GM12801 (cell line): ENCODE measurements around the gene TSPAN33.

Source experiments
- CTCF ChIP-seq: IDR thresholded peaks from one replicate; pipeline ENCODE4 v1.5.1; 2011; ENCODE audit warnings: control low read depth; ENCODE audit not compliant: insufficient read length; ENCODE audit errors: extremely low read depth

Gene TSPAN33

GRCh38 chr7:129123510-129123857 lies 21.0 kb upstream of the TSPAN33 start:
- TF ChIP-seq CTCF = no peak

GRCh38 chr7:129126314-129126713 lies 18.2 kb upstream of the TSPAN33 start:
- no peak for TF ChIP-seq CTCF

- no peak for TF ChIP-seq CTCF
Observed at GRCh38 chr7:129127154-129127553, 17.4 kb upstream of the TSPAN33 start.

GRCh38 chr7:129127601-129128000 lies 16.9 kb upstream of the TSPAN33 start:
- TF ChIP-seq CTCF = no peak

- TF ChIP-seq CTCF = no peak
Observed at GRCh38 chr7:129134356-129134987, 10.0 kb upstream of the TSPAN33 start.

GRCh38 chr7:129136887-129137642 lies 7.4 kb upstream of the TSPAN33 start:
- no peak for TF ChIP-seq CTCF

GRCh38 chr7:129143724-129144094 lies 798 bp upstream of the TSPAN33 start:
- TF ChIP-seq CTCF = no peak
